ENCODE data around the gene LPCAT2. TPM values are rescaled to one million over a fixed set of nuclear protein-coding genes. Genes with fewer than 3 reads are reported as not detected.

Gene LPCAT2
- total RNA-seq, 2 donors from 2014 or later: 3.3 to 9.1 TPM

DNA sequence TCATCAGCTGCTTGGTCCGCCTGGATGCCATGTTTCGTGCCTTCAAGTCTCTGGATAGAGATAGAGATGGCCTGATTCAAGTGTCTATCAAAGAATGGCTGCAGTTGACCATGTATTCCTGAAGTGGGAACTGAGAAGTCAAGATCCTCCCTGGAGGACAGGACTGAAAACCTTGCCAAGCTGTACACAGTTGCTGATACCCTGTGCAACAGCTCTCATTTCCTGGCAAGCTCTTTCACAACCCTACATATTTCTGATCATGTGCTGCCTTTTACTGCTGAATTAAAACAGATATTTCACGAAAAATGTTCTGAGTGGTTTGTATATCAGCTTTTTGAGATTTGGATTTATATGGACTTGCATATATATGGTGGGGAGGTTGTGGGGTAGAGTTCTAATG is 58.5 kb downstream of the LPCAT2 start:
- DNase-seq: peak in 1 of 4 donors; percentile 15
- 76 to 81% methylated on average over 3 of the region's 3 CpGs for WGBS, 2 donors
- Histone ChIP-seq H3K27ac (no peak overlapping the region), H3K4me3 (no peak overlapping the region), H3K4me1 (no peaks in the 10 kb centered on the region), H3K9me3 (no peaks in the 10 kb centered on the region), H3K27me3 (no peaks in the 10 kb centered on the region), H3K36me3 (replicated peaks in 1 of 2; ENCODE audit: insufficient read depth in 1 of 2, low read depth in 2 of 2) (no peaks in the 10 kb centered on the region)
- ATAC-seq: no peak
- TF ChIP-seq POLR2A (IDR thresholded peaks at IDR 0.05): no peak
- TF ChIP-seq, protein P1, sequence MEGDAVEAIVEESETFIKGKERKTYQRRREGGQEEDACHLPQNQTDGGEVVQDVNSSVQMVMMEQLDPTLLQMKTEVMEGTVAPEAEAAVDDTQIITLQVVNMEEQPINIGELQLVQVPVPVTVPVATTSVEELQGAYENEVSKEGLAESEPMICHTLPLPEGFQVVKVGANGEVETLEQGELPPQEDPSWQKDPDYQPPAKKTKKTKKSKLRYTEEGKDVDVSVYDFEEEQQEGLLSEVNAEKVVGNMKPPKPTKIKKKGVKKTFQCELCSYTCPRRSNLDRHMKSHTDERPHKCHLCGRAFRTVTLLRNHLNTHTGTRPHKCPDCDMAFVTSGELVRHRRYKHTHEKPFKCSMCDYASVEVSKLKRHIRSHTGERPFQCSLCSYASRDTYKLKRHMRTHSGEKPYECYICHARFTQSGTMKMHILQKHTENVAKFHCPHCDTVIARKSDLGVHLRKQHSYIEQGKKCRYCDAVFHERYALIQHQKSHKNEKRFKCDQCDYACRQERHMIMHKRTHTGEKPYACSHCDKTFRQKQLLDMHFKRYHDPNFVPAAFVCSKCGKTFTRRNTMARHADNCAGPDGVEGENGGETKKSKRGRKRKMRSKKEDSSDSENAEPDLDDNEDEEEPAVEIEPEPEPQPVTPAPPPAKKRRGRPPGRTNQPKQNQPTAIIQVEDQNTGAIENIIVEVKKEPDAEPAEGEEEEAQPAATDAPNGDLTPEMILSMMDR (IDR thresholded peaks at IDR 0.05): no peak
- intact Hi-C loops (cut with DNase I): no loop called here

DNA sequence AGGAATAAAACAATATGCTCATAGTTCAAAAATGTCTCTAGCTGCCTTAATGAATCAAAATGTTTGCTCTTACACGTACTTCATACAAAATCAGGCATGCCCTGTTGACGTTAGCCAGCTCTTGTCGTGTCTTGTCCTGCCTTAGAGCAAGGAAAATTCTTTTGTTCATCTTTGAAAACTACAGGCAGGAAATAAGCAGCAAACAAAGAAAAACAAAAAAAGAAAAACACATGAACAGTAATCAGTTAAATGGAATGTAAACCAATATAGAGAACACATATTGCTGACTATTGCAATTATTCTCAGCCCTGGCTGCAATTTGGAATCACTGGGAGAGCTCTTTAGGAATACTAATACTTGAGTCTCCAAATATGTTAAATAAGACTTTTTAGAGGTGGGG is 59.3 kb downstream of the LPCAT2 start:
- ATAC-seq: no peak
- intact Hi-C loops (cut with DNase I): no loop called here
- DNase-seq: no peak
- Histone ChIP-seq H3K4me3 (no peak overlapping the region), H3K36me3 (replicated peaks in 1 of 2; ENCODE audit: insufficient read depth in 1 of 2, low read depth in 2 of 2) (no peaks in the 10 kb centered on the region), H3K4me1 (no peaks in the 10 kb centered on the region), H3K9me3 (no peaks in the 10 kb centered on the region), H3K27ac (no peak overlapping the region), H3K27me3 (no peaks in the 10 kb centered on the region)
- 90 to 95% methylated on average over 3 of the region's 3 CpGs for WGBS, 2 donors
- TF ChIP-seq, protein P1 (IDR thresholded peaks at IDR 0.05): no peak
- no peak for TF ChIP-seq POLR2A (IDR thresholded peaks at IDR 0.05)

DNA sequence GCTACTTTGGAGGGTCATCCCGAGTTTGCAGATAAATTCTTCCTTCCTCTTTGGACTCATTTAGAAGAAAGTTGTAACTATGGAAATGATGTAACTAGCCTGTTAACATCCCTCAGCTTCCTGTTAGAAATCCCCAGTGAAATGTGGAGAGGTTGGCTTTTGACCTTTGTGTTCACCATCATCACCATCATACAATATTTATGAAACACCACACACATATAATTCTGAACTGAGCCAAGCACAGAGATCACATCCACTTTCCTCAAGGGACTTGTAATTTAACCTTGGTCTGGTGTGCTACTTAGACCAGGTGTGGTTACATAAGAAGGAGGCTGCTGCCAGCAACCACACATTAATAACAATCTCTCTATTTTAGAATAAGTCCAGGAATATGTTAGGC is 60.2 kb downstream of the LPCAT2 start:
- Histone ChIP-seq H3K36me3 (replicated peaks in 1 of 2; ENCODE audit: insufficient read depth in 1 of 2, low read depth in 2 of 2) (no peaks in the 10 kb centered on the region), H3K9me3 (no peaks in the 10 kb centered on the region), H3K4me3 (no peak overlapping the region), H3K27ac (no peak overlapping the region), H3K4me1 (no peaks in the 10 kb centered on the region), H3K27me3 (no peaks in the 10 kb centered on the region)
- ATAC-seq: no peak
- 47 to 59% methylated on average over 1 of the region's 1 CpG for WGBS, 2 donors
- DNase-seq: no peak
- TF ChIP-seq POLR2A (IDR thresholded peaks at IDR 0.05): no peak
- TF ChIP-seq, protein P1 (IDR thresholded peaks at IDR 0.05): no peak
- intact Hi-C loops (cut with DNase I): no loop called here

DNA sequence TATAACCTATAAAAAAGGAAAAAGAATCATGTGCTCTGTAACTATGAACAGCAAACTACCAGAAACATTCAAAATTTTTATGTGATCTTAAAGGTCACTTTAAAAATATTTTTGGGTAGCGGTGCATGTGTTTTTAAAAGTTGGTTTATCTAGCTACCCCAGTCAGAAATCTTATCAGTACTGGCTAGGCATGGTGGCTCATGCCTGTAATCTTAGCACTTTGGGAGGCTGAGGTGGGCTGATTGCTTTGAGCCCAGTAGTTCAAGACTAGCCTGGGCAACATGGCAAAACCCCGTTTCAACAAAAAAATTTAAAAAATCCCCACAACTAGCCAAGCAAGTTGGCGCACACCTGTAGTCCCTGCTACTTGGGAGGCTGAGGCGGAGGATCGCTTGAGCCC is 61.3 kb downstream of the LPCAT2 start:
- no peak overlapping the region for H3K4me3 ChIP-seq
- H3K27ac ChIP-seq: no peak overlapping the region
- DNase-seq (no peak), ATAC-seq (no peak)
- H3K36me3 ChIP-seq (replicated peaks in 1 of 2; ENCODE audit: insufficient read depth in 1 of 2, low read depth in 2 of 2): no peaks in the 10 kb centered on the region
- H3K4me1 ChIP-seq: no peaks in the 10 kb centered on the region
- no peak for TF ChIP-seq POLR2A (IDR thresholded peaks at IDR 0.05)
- TF ChIP-seq, protein P1 (IDR thresholded peaks at IDR 0.05): no peak
- H3K9me3 ChIP-seq: no peaks in the 10 kb centered on the region
- H3K27me3 ChIP-seq: no peaks in the 10 kb centered on the region
- intact Hi-C loops (cut with DNase I): no loop called here
- WGBS, 2 donors: 78 to 82% methylated on average over 5 of the region's 5 CpGs

DNA sequence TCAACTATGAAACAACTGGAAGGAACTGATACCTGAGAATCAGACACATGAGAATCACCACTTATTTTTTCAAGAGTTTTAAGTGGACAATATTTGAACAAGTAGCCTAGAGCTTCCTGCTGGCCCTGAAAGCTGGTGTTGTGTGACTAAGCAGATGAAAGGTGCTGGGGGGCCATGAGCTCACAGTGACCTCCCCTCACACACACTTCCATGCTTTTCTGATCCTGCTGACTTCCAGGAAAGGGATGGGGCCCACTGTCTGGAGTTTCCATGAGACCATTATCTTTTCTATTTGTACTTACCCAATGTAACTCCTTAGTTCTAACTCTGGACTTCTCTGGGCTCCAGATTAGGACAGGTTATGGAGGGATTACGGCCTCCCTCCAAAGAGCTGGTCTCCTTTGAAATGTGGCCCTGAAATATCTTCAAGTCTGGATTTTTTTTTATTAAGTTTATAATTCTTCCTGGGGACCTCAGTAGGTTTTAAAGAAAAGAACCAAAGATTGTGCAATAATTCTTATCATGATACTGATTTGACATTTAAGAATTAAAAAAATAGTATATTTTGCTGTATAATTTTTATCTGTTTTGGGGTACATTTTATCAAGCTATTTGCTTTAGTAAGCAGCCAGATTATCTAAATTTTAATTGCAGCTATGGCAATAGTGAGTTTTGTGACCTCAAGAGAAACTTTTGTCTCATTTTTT is 62.5 kb downstream of the LPCAT2 start:
- 17 to 47% methylated on average over 1 of the region's 1 CpG for WGBS, 2 donors
- Histone ChIP-seq H3K4me1 (no peaks in the 10 kb centered on the region), H3K36me3 (replicated peaks in 1 of 2; ENCODE audit: insufficient read depth in 1 of 2, low read depth in 2 of 2) (no peaks in the 10 kb centered on the region), H3K4me3 (no peak overlapping the region), H3K9me3 (no peaks in the 10 kb centered on the region), H3K27ac (no peak overlapping the region), H3K27me3 (no peaks in the 10 kb centered on the region)
- DNase-seq (no peak), ATAC-seq (no peak)
- intact Hi-C loops (cut with DNase I): no loop called here
- no peak for TF ChIP-seq POLR2A (IDR thresholded peaks at IDR 0.05)
- TF ChIP-seq, protein P1 (IDR thresholded peaks at IDR 0.05): no peak
